SKM-1 (cell line): Measurements from ENCODE around the gene VARS2.
"Not testable (repeated sequence)": the region's sequence is repeated elsewhere in the genome, so short reads cannot be mapped to it uniquely, and the experiment has no call there.

Experiments used
- DNase-seq: peaks from one replicate; lab custom pipeline; 2025; ENCODE audit not compliant: unreplicated experiment; lab: John Stamatoyannopoulos, UW

Gene VARS2

GRCh38 chr6:30927080-30927479 is 13.0 kb downstream of the VARS2 start:
- not testable (repeated sequence) for DNase-seq

DNA sequence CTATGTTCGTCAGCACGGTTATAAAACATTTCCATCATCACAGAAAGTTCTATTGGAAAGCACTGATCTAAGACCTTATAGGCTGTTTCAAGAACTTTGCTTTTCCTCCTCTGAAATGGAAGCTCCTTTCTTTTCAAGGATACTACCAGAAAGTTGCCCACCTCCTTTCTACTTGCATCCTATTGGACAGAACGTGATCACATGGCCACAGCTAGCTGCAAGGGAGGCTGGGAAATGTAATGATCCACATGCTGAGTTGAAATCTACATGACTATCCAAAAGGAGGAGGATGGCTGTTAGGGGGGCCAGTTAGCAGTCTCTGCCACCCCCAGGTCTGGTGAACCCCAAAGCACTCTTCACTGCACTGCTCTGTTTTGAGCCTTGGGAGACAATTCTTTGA is 14.6 kb downstream of the VARS2 start:
- no peak for DNase-seq

DNA sequence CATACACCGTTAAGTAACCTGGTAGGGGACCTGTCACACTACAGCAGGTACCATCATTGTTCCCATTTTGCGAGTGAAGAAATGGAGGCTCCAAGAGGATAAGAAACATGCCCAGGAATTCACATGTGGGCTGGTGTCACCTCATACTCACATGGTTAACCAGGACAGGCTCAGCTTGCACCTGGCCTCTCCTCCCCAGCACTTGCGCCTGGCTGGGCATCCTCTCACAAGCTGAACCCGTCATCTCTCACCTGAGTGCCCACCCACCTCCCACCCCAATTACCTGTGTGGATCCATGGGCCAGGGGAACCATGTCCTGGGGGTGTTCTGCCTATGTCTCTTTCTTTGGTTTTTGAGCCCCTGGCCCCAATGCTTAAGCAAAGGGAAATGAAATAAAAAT is 16.5 kb downstream of the VARS2 start:
- DNase-seq: no peak

DNA sequence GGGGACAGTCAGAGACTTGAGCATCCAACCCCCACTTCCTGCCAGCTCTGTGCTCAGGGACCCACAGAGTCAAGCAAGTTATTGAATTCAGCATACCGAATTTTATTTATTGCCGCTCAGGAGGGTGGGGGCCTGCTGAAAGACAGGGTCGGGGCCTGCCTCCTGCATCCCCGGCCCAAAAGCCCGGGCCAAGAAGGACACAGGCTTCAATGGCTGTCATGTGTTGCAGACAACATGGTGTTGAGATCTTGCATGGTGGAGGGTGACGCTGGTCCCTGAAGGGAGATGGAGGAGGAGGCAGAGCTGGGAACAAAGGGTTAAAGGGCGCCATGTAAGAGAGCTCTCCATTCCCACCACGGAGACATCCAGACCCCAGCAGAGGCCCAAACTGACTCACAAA is 17.2 kb downstream of the VARS2 start:
- no peak for DNase-seq

GRCh38 chr6:30931969-30932645 is 18.1 kb downstream of the VARS2 start, which contains the start of gene SFTA2:
Gene SFTA2, minus strand, starts transcription at chr6:30932170. Its CDS starts 74 bp downstream, at chr6:30932096.
- DNase-seq: no peak

GRCh38 chr6:30932665-30933365 is 18.8 kb downstream of the VARS2 start:
- DNase-seq: no peak

DNA sequence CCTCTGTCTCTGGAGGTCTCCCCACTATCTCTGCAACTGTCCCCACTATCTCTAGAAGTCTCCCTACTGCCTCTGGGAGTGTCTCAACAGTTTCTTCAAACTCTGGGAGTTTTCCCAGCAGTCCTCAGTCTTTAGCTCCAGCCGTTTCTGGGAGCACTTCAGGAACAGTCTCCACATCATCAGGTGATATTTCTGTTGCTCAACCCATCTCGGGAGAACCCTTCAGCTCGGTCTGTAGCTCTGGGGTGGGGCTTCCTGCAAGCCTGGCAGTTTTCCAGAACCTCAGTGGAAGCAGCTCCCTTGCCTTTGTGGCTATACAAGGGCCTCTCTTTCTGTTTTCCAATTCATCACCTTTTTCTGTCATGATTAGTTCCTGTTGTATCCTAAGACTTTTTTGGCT is 21.0 kb downstream of the VARS2 start:
- no peak for DNase-seq

- no peak for DNase-seq
These were observed 23.2 kb downstream of the VARS2 start for GRCh38 chr6:30937265-30937664.

DNA sequence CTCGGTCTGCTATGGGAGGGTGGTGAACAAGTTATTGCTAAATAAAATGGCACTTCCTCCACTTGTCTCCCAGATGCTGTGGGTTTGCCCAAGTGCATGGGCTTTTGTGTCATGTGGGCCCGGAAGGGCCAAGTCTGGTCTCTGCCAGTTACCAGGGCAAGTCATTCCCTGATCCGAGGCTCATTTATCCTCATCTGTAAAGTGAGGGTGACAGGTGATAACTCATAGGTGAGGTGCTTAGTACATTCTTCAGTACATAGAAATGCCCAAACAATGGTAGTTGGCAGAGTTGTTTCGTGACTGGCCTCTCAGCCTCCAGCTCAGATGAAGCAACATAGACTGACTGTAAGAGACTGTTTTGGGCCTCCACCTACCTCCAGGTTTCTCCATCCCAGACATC is 24.7 kb downstream of the VARS2 start:
- no peak for DNase-seq

- DNase-seq: no peak
These were observed 25.4 kb downstream of the VARS2 start for GRCh38 chr6:30939473-30939872.

GRCh38 chr6:30940361-30940986 is 26.4 kb downstream of the VARS2 start, which contains the start of gene MUCL3:
Gene MUCL3, plus strand, starts transcription at chr6:30940973. Its CDS starts 27 bp downstream, at chr6:30941000.
- DNase-seq: no peak

DNA sequence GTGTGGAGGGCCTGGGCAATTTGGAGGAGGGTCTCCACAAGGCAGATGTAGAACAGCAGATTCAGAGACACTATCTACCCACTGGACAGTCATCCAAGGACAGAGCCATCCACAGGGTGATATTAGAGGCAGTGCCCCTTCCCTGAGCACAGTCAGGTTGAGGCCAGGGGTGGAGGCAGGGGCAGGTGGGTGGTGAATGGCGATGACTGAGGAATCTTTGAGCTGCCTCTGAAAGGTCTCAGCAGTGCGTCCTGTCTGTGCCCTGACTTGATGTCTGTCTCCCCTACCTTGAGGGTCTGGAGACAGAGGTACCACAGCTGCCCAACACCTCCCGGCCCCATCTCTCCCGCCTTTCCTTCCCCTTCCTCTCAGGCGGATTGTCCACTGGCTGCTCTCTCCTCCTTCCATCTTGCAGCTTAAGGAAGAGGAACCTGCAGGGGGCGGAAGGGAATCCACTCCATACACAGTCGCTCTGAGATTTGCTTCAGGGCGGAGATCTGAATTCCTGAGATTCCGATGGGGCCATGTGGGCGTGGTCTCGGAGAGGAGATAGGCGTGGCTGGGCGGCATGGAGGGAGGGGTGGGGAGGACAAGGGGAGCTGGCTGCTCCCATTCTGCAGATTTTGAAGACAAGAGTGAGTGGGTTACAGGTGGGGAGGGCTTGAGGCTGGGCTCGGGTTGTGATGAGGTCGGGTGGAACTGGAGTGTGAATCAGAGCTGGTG is 28.5 kb downstream of the VARS2 start:
- no peak for DNase-seq

DNA sequence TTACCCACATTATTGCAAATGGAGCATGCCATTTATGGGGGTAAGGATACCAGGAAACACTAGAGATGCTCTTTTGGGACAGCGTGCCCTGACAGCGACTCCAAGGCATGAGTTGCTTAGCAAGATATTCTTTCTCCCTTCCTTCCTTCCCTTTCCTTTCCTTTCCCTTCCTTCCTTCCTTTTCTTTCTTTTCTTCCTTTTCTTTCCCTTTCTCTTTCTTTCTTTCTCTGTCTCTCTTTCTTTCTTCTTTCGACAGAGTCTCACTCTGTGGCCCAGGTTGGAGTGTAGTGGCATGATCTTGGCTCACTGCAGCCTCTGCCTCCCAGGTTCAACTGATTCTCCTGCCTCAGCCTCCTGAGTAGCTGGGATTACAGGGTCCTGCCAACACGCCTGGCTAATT is 30.0 kb downstream of the VARS2 start:
- no peak for DNase-seq

- DNase-seq: no peak
These were observed 31.2 kb downstream of the VARS2 start for GRCh38 chr6:30945281-30945680.

DNA sequence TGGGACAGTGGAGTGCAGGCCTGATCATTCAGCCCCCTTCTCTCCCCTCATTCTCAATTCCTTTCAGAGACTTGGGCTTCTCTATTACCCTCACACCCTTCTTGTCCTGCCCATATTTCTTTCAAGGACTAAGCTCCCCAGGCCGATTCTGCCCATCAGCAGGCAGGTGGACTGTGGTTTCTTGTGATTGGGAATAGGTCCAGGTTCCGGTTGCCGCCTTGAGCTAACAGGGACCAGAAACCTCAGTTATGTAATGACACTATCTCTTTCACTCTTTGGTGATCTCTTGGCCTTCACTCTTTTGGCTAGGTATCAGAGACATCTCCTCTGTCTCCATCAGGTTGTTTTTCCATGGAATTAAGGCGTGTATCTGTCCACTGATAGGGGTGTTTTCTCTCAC is 33.2 kb downstream of the VARS2 start:
- no peak for DNase-seq

GRCh38 chr6:30948811-30949210 is 34.8 kb downstream of the VARS2 start:
- no peak for DNase-seq

GRCh38 chr6:30951907-30952469 is 38.0 kb downstream of the VARS2 start:
- no peak for DNase-seq

GRCh38 chr6:30954631-30955366 is 40.8 kb downstream of the VARS2 start:
- DNase-seq: no peak

DNA sequence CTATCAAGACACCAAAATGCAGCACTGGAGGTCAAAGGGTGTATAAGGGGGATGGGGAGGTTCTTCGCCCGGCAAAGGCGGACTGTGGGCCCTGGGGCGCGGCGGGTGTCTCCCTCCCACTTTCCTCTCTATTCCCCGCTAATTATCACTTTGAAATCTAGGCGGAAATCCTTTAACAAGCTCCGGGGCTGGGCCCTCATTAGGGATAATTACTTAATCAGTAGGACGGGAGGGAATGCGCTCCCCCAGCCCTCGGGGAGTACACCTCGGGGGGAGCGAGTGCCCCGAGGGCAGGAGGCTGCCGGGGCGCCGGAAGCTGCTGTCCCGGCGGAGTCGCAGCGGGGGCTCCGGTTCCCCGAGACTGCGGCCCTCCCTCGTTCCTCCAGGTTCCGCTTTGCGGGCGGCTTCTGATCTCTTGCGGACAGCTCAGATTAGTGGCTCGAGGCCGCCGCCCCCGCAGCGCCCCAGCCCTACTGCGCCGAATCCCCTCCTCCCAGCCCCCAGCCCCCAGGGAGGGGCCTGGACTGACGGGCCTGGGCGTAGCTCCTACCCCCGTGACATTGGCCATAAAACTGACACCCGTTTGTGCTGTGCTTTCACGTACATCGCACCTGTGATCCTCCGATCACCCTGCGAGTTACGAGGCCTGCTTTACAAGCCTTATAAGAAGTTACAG is 41.5 kb downstream of the VARS2 start:
- DNase-seq: no peak

GRCh38 chr6:30957716-30958115 is 43.7 kb downstream of the VARS2 start:
- no peak for DNase-seq
